Measurements from ENCODE around the gene UCN2.

DNA sequence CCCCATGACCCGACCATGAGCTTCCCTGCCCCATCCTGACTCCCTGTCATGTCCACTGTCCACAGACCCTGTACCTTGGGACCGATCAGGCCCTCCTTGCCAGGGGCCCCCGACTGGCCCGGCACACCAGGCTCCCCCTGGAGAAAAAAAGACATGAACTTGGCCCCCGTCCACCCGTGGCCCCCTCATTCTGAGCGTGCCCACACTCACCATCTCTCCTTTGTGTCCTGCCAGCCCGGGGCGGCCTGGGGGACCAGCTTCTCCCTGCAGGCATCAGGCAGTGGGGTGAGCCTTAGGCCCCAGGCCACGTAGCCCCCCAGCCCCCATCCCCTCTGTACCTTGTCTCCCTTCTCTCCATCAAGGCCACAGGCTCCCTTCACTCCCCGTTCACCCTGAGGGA is 3.9 kb upstream of the UCN2 start:
- TF ChIP-seq CTCF (conservative IDR thresholded peaks at IDR 0.05; ENCODE audit: low read depth, low read length) = no peak
- TF ChIP-seq EZH2 (IDR thresholded peaks at IDR 0.05; ENCODE audit: borderline replicate concordance, low read depth, low read length, poor library complexity, severe bottlenecking) = no peak
